Heart left ventricle (tissue), 13 donors: ENCODE results near the gene EIF4A3.

ENCODE experiments used
- POLR2A ChIP-seq, 2 donors: fragments of 450-650 bp; IDR thresholded peaks; one replicate each; pipeline ENCODE4 v1.6.1; 2017; ENCODE audit warnings: antibody characterized with exemption in 2 of 2, mild to moderate bottlenecking in 2 of 2, moderate library complexity in 2 of 2
- TF ChIP-seq, protein P1 (sequence below), 12 donors: fragments of 200-600 bp; sonication (generic) in 4 of 12; IDR thresholded peaks; one replicate each; pipeline versions ENCODE4 v1.5.0 to v1.8.0; 2018 to 2022; ENCODE audit warnings: antibody characterized with exemption in 12 of 12, mild to moderate bottlenecking in 5 of 12
- donor health status: ischemic (EF 13 %, LVEDD 7.1; RV severe dilation, severe dysfunction).
- donor health status: DM: no; HTN: yes; CAD: no.
- donor health status: DM: no; HTN: no; CAD: no.
- donor health status: ischemic (EF 25% LVEDD 6.9; RV normal size, moderate dysfunction).
- donor health status: ischemic (EF 25% LVEDD 5.7; RV mildly dilated, moderate dysfunction).
- donor health status: ischemic (EF 35%, LVEDD 5.7; RV mildly dilated, moderate dysfunction).
- donor health status: nonischemic (EF 11% LVEDD 7.7; RV severe dilation, severe dysfunction).
- donor health status: DM: yes; HTN: yes; CAD: no.
- donor health status: PGD.
- donor health status: ischemic (EF 29% LVEDD 5.4; RV normal size, mild dysfunction).
- donor health status: nonischemic (EF 23%, LVEDD 6.1; RV moderate dilation, normal function).

DNA sequence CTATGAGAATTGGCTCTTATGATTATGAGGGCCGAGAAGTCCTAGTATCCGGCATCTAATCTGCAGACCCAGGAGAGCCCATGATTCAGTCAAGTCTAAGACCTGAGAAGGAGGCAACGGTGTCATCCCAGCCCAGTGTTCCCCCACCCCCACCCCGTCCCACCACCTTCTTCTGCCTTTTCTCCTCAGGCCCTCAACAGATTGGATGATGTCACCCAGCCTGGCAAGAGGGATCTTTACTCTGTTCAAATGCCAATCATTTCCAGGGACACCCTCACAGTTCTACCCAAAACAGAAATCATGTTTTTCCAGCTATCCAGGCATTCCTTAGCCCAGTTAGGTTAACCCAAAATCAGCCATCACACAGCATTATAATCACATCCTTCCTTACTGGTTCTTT is 55.6 kb downstream of the EIF4A3 start:
- TF ChIP-seq, protein P1, sequence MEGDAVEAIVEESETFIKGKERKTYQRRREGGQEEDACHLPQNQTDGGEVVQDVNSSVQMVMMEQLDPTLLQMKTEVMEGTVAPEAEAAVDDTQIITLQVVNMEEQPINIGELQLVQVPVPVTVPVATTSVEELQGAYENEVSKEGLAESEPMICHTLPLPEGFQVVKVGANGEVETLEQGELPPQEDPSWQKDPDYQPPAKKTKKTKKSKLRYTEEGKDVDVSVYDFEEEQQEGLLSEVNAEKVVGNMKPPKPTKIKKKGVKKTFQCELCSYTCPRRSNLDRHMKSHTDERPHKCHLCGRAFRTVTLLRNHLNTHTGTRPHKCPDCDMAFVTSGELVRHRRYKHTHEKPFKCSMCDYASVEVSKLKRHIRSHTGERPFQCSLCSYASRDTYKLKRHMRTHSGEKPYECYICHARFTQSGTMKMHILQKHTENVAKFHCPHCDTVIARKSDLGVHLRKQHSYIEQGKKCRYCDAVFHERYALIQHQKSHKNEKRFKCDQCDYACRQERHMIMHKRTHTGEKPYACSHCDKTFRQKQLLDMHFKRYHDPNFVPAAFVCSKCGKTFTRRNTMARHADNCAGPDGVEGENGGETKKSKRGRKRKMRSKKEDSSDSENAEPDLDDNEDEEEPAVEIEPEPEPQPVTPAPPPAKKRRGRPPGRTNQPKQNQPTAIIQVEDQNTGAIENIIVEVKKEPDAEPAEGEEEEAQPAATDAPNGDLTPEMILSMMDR (IDR thresholded peaks at IDR 0.05) = no peak
- TF ChIP-seq POLR2A (IDR thresholded peaks at IDR 0.05) = no peak
